IPS-20b (cell line): ENCODE data around the gene ALMS1.
"Not testable (repeated sequence)": the region's sequence is repeated elsewhere in the genome, so short reads cannot be mapped to it uniquely, and the experiment has no call there.

Experiments used
- H3K27ac ChIP-seq: one replicate; pipeline ENCODE4 v1.5.1; 2013; ENCODE audit warnings: low read length
- H3K27me3 ChIP-seq: 2 replicates; pipeline ENCODE4 v1.6.1; 2013; ENCODE audit warnings: mild to moderate bottlenecking, low read length, inconsistent platforms; ENCODE audit not compliant: insufficient read depth
- H3K36me3 ChIP-seq: 2 replicates; pipeline ENCODE4 v1.6.1; 2013; ENCODE audit warnings: low read depth, mild to moderate bottlenecking, inconsistent platforms, low read length, moderate library complexity; ENCODE audit not compliant: insufficient read depth
- H3K4me1 ChIP-seq: 2 replicates; pipeline ENCODE4 v1.6.1; 2013; ENCODE audit warnings: mild to moderate bottlenecking, control low read depth, inconsistent platforms, low read length, moderate library complexity; ENCODE audit not compliant: insufficient read depth
- H3K4me3 ChIP-seq: 2 replicates; pipeline ENCODE4 v1.5.1; 2013; ENCODE audit warnings: mild to moderate bottlenecking, low read length, inconsistent platforms
- H3K9ac ChIP-seq: 2 replicates; pipeline ENCODE4 v1.6.1; 2013; ENCODE audit warnings: low read depth, mild to moderate bottlenecking, inconsistent platforms, low read length, moderate library complexity
- H3K9me3 ChIP-seq: 2 replicates; pipeline ENCODE4 v1.6.1; 2013; ENCODE audit warnings: mild to moderate bottlenecking, low read depth, low read length, inconsistent platforms; ENCODE audit not compliant: insufficient read depth

Gene ALMS1

GRCh38 chr2:73385504-73386341 lies at the start of gene ALMS1:
ALMS1 (plus strand) TSS chr2:73385836; CDS start chr2:73385869, 33 bp downstream.
- Histone ChIP-seq H3K27ac (peak within 1 kb of the TSS; percentile 78), H3K4me3 (peak within 1 kb of the TSS; percentile 86), H3K9ac (peak within 1 kb of the TSS; percentile 90; the same call in 1 of the 2 replicates), H3K27me3 (peaks cover 38% of the 10 kb centered on the region), H3K9me3 (no peaks in the 10 kb centered on the region), H3K36me3 (no peaks in the 10 kb centered on the region), H3K4me1 (no peaks in the 10 kb centered on the region)

GRCh38 chr2:73337828-73338227 lies 47.8 kb upstream of the ALMS1 start:
- H3K9me3 ChIP-seq, result no peaks in the 10 kb centered on the region
- no peak overlapping the region for H3K27ac ChIP-seq
- H3K9ac ChIP-seq, result no peak overlapping the region
- no peaks in the 10 kb centered on the region; the same call in 1 of the 2 replicates for H3K27me3 ChIP-seq
- no peaks in the 10 kb centered on the region for H3K36me3 ChIP-seq
- H3K4me1 ChIP-seq, result no peaks in the 10 kb centered on the region
- no peak overlapping the region for H3K4me3 ChIP-seq

GRCh38 chr2:73339201-73339600 lies 46.4 kb upstream of the ALMS1 start:
- Histone ChIP-seq H3K4me1 (no peaks in the 10 kb centered on the region), H3K36me3 (no peaks in the 10 kb centered on the region), H3K27ac (no peak overlapping the region), H3K9ac (no peak overlapping the region), H3K27me3 (peaks cover 6% of the 10 kb centered on the region; the same call in 1 of the 2 replicates), H3K9me3 (no peaks in the 10 kb centered on the region), H3K4me3 (no peak overlapping the region)

GRCh38 chr2:73341039-73341438 lies 44.6 kb upstream of the ALMS1 start:
- Histone ChIP-seq H3K4me1 (no peaks in the 10 kb centered on the region), H3K4me3 (no peak overlapping the region), H3K36me3 (no peaks in the 10 kb centered on the region), H3K9ac (no peak overlapping the region), H3K9me3 (no peaks in the 10 kb centered on the region), H3K27ac (no peak overlapping the region), H3K27me3 (peaks cover 6% of the 10 kb centered on the region; the same call in 1 of the 2 replicates)

- Histone ChIP-seq H3K36me3 (no peaks in the 10 kb centered on the region), H3K27ac (no peak overlapping the region), H3K27me3 (peaks cover 6% of the 10 kb centered on the region; the same call in 1 of the 2 replicates), H3K9me3 (no peaks in the 10 kb centered on the region), H3K4me3 (no peak overlapping the region), H3K9ac (no peak overlapping the region), H3K4me1 (no peaks in the 10 kb centered on the region)
Measured at GRCh38 chr2:73343992-73344391, 41.6 kb upstream of the ALMS1 start.

GRCh38 chr2:73344747-73345146 lies 40.9 kb upstream of the ALMS1 start:
- not testable (repeated sequence) for H3K4me1 ChIP-seq, H3K27ac ChIP-seq, H3K27me3 ChIP-seq, H3K36me3 ChIP-seq, H3K9me3 ChIP-seq, H3K4me3 ChIP-seq, H3K9ac ChIP-seq

GRCh38 chr2:73350035-73350691 lies 35.5 kb upstream of the ALMS1 start:
- Histone ChIP-seq H3K27ac (no peak overlapping the region), H3K9me3 (no peaks in the 10 kb centered on the region), H3K9ac (no peak overlapping the region), H3K36me3 (no peaks in the 10 kb centered on the region), H3K4me1 (no peaks in the 10 kb centered on the region), H3K4me3 (no peak overlapping the region), H3K27me3 (peaks cover 6% of the 10 kb centered on the region; the same call in 1 of the 2 replicates)

- Histone ChIP-seq H3K9me3 (no peaks in the 10 kb centered on the region; the same call in 1 of the 2 replicates), H3K36me3 (no peaks in the 10 kb centered on the region)
Measured at GRCh38 chr2:73356097-73356496, 29.5 kb upstream of the ALMS1 start.

GRCh38 chr2:73359915-73360697 lies 25.5 kb upstream of the ALMS1 start:
- Histone ChIP-seq H3K27me3 (no peaks in the 10 kb centered on the region), H3K4me3 (no peak overlapping the region), H3K27ac (no peak overlapping the region), H3K36me3 (no peaks in the 10 kb centered on the region), H3K9ac (no peak overlapping the region), H3K9me3 (no peaks in the 10 kb centered on the region; the same call in 1 of the 2 replicates), H3K4me1 (no peaks in the 10 kb centered on the region)

More at GRCh38 chr2:73356097-73356496, 29.5 kb upstream of the ALMS1 start:
- Histone ChIP-seq H3K4me3 (no peak overlapping the region), H3K9ac (no peak overlapping the region), H3K27me3 (no peaks in the 10 kb centered on the region), H3K27ac (no peak overlapping the region), H3K4me1 (no peaks in the 10 kb centered on the region)

- Histone ChIP-seq H3K4me1 (no peaks in the 10 kb centered on the region), H3K27ac (no peak overlapping the region), H3K36me3 (no peaks in the 10 kb centered on the region), H3K9me3 (no peaks in the 10 kb centered on the region), H3K27me3 (no peaks in the 10 kb centered on the region; the same call in 1 of the 2 replicates), H3K9ac (no peak overlapping the region), H3K4me3 (no peak overlapping the region)
Measured at GRCh38 chr2:73366060-73366459, 19.6 kb upstream of the ALMS1 start.

GRCh38 chr2:73368781-73369180 lies 16.9 kb upstream of the ALMS1 start:
- Histone ChIP-seq H3K36me3 (no peaks in the 10 kb centered on the region), H3K4me3 (no peak overlapping the region), H3K27ac (no peak overlapping the region), H3K9ac (no peak overlapping the region), H3K4me1 (no peaks in the 10 kb centered on the region), H3K9me3 (no peaks in the 10 kb centered on the region), H3K27me3 (peaks cover 13% of the 10 kb centered on the region; the same call in 1 of the 2 replicates)
